Upper lobe of left lung (tissue), 4 donors: ENCODE measurements around the gene VWA2.

Source experiments
- CTCF ChIP-seq, 6 experiments: fragments of 450-650 bp in 4 of 6; fragments of 200-600 bp in 2 of 6; sonication (generic) in 2 of 6; IDR thresholded peaks; one replicate each; pipeline ENCODE4 v1.5.1; 2016 to 2019; ENCODE audit warnings: antibody characterized with exemption in 6 of 6
- EP300 ChIP-seq, 4 donors: sonication (generic); formaldehyde crosslinking; IDR thresholded peaks; one replicate each; pipeline ENCODE4 v1.5.1; 2017; ENCODE audit warnings: antibody characterized with exemption in 4 of 4, control low read depth in 2 of 4
- POLR2A ChIP-seq, 4 donors: fragments of 450-650 bp; IDR thresholded peaks; one replicate each; pipeline ENCODE4 v1.5.1; 2016 to 2017; ENCODE audit warnings: antibody characterized with exemption in 4 of 4, mild to moderate bottlenecking in 2 of 4
- POLR2AphosphoS5 ChIP-seq, 2 donors: sonication (generic); formaldehyde crosslinking; IDR thresholded peaks; one replicate each; pipeline ENCODE4 v1.5.1; 2017; ENCODE audit warnings: antibody characterized with exemption in 2 of 2

DNA sequence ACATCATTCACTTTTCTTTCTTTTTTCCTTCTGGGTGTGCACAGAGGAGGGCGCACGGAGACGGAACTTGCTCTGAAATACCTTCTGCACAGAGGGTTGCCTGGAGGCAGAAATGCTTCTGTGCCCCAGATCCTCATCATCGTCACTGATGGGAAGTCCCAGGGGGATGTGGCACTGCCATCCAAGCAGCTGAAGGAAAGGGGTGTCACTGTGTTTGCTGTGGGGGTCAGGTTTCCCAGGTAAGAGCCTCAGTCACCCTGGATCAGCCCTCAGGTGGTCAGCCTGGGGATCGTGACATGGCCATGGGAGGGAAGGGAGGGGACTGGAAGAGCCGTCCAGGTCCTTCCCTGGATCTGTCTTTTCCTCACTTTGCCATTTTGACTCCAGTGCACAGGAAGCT, 33.6 kb downstream of the VWA2 start:
- TF ChIP-seq CTCF (IDR thresholded peaks at IDR 0.05) (no peak), EP300 (IDR thresholded peaks at IDR 0.05) (no peak), POLR2A (IDR thresholded peaks at IDR 0.05) (no peak), POLR2AphosphoS5 (IDR thresholded peaks at IDR 0.05) (no peak)
